Measurements from ENCODE around the gene CADPS2.

Gene CADPS2

GRCh38 chr7:122886357-122887081 lies at the start of gene CADPS2:
Gene CADPS2, minus strand, starts transcription at chr7:122886460. Its CDS starts 123 bp downstream, at chr7:122886337.
- DNase-seq (ENCODE audit: low read depth in 2 of 2) = no peak

- DNase-seq (ENCODE audit: low read depth in 2 of 2) = no peak
Measured at GRCh38 chr7:122935620-122936019, 49.4 kb upstream of the CADPS2 start.

- no peak for DNase-seq (ENCODE audit: low read depth in 2 of 2)
Measured at GRCh38 chr7:122919643-122920181, 33.5 kb upstream of the CADPS2 start.

GRCh38 chr7:122914812-122915211 lies 28.6 kb upstream of the CADPS2 start:
- DNase-seq (ENCODE audit: low read depth in 2 of 2) = no peak

GRCh38 chr7:122913608-122914007 lies 27.3 kb upstream of the CADPS2 start:
- no peak for DNase-seq (ENCODE audit: low read depth in 2 of 2)

GRCh38 chr7:122902751-122903495 lies 16.7 kb upstream of the CADPS2 start:
- DNase-seq (ENCODE audit: low read depth in 2 of 2) = no peak

- DNase-seq (ENCODE audit: low read depth in 2 of 2) = no peak
Measured at GRCh38 chr7:122901250-122901649, 15.0 kb upstream of the CADPS2 start.

- no peak for DNase-seq (ENCODE audit: low read depth in 2 of 2)
Measured at GRCh38 chr7:122896509-122896908, 10.2 kb upstream of the CADPS2 start.

- no peak for DNase-seq (ENCODE audit: low read depth in 2 of 2)
Measured at GRCh38 chr7:122893486-122893885, 7.2 kb upstream of the CADPS2 start.

- DNase-seq (ENCODE audit: low read depth in 2 of 2) = no peak
Measured at GRCh38 chr7:122889116-122889515, 2.9 kb upstream of the CADPS2 start.

- DNase-seq (ENCODE audit: low read depth in 2 of 2) = no peak
Measured at GRCh38 chr7:122887848-122888247, 1.6 kb upstream of the CADPS2 start.

GRCh38 chr7:122887198-122887597 lies 938 bp upstream of the CADPS2 start:
- no peak for DNase-seq (ENCODE audit: low read depth in 2 of 2)

GRCh38 chr7:122885583-122886356 lies 490 bp downstream of the CADPS2 start:
- no peak for DNase-seq (ENCODE audit: low read depth in 2 of 2)

GRCh38 chr7:122884186-122884585 lies 2.1 kb downstream of the CADPS2 start:
- DNase-seq (ENCODE audit: low read depth in 2 of 2) = no peak

GRCh38 chr7:122883049-122883680 lies 3.1 kb downstream of the CADPS2 start:
- DNase-seq (ENCODE audit: low read depth in 2 of 2) = no peak

GRCh38 chr7:122881324-122881723 lies 4.9 kb downstream of the CADPS2 start:
- no peak for DNase-seq (ENCODE audit: low read depth in 2 of 2)

- DNase-seq (ENCODE audit: low read depth in 2 of 2) = no peak
Measured at GRCh38 chr7:122869260-122869659, 17.0 kb downstream of the CADPS2 start.

GRCh38 chr7:122867471-122867980 lies 18.7 kb downstream of the CADPS2 start:
- no peak for DNase-seq (ENCODE audit: low read depth in 2 of 2)

GRCh38 chr7:122864838-122865237 lies 21.4 kb downstream of the CADPS2 start:
- no peak for DNase-seq (ENCODE audit: low read depth in 2 of 2)

GRCh38 chr7:122864016-122864415 lies 22.2 kb downstream of the CADPS2 start:
- DNase-seq (ENCODE audit: low read depth in 2 of 2) = no peak

- no peak for DNase-seq (ENCODE audit: low read depth in 2 of 2)
Measured at GRCh38 chr7:122858320-122858719, 27.9 kb downstream of the CADPS2 start.

All from stimulated activated CD8-positive, alpha-beta memory T cell treated with anti-CD3 and anti-CD28 coated beads, Interleukin-7, amount 100 ng/mL, for 4 hours (primary cell).